ENCODE measurements around the gene BCAR1.
"Not testable (repeated sequence)": the region's sequence is repeated elsewhere in the genome, so short reads cannot be mapped to it uniquely, and the experiment has no call there.

BCAR1 gene

DNA sequence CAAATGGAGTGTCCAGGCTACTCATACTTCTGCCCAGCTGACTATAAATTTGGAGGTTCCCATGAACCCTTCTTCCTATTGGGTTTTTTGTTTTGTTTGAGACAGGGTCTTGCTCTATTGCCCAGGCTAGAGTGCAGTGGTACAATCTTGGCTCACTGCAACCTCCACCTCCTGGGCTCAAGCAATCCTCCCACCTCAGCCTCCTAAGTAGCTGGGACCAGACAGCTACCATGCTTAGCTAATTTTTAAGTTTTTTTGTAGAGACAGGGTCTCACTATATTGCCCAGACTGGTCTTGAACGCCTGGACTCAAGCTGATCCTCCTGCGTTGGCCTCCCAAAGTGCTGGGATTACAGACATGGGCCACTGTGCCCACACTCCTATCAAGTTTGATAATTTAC is 29.6 kb upstream of the BCAR1 start:
- H3K36me3 Mint-ChIP-seq (ENCODE audit: low read depth); H3K4me1 Mint-ChIP-seq (ENCODE audit: low read depth); H3K9me3 Mint-ChIP-seq; intact Hi-C loops (cut with micrococcal nuclease); H3K27ac Mint-ChIP-seq; H3K4me3 Mint-ChIP-seq: not testable (repeated sequence)
- H3K27me3 Mint-ChIP-seq = peaks cover 94% of the 10 kb centered on the region

DNA sequence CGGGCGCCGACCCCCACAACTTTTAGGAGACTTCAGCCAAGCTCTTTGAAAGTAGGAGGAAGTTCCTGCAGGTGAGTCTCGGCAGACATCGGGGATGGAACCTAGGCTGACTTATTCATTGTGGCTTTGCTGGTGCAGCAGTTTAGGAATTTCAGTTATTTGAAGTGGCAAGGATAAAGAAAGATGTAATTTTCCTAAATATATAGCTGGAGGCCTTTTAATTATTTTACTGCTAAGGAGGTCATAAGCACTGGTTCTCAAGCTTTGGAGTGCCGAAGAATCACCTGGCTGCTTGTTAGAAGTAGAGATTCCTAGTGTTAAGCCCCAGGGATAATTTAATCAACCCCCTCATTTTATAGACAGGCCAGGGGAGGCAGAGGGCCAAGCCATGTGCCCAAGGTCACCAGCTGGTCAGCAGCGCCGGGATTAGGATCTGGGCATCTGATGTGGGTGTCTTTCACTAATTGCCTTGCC is 28.9 kb upstream of the BCAR1 start:
- H3K9me3 Mint-ChIP-seq = no peaks in the 10 kb centered on the region
- H3K4me1 Mint-ChIP-seq (ENCODE audit: low read depth) = no peaks in the 10 kb centered on the region
- H3K27ac Mint-ChIP-seq = no peak overlapping the region
- intact Hi-C loops (cut with micrococcal nuclease) = no loop called here
- peaks cover 95% of the 10 kb centered on the region for H3K27me3 Mint-ChIP-seq
- no peaks in the 10 kb centered on the region for H3K36me3 Mint-ChIP-seq (ENCODE audit: low read depth)
- no peak overlapping the region for H3K4me3 Mint-ChIP-seq

- Mint-ChIP-seq H3K27ac (no peak overlapping the region), H3K4me1 (ENCODE audit: low read depth) (no peaks in the 10 kb centered on the region), H3K4me3 (no peak overlapping the region), H3K27me3 (peaks cover 95% of the 10 kb centered on the region), H3K36me3 (ENCODE audit: low read depth) (no peaks in the 10 kb centered on the region), H3K9me3 (no peaks in the 10 kb centered on the region)
- intact Hi-C loops (cut with micrococcal nuclease) = no loop called here
Measured at GRCh38 chr16:75279305-75279704, 27.9 kb upstream of the BCAR1 start.

- no peak overlapping the region for H3K27ac Mint-ChIP-seq
- H3K4me1 Mint-ChIP-seq (ENCODE audit: low read depth) = peaks cover 8% of the 10 kb centered on the region
- H3K36me3 Mint-ChIP-seq (ENCODE audit: low read depth) = no peaks in the 10 kb centered on the region
- intact Hi-C loops (cut with micrococcal nuclease) = no loop called here
- peaks cover 94% of the 10 kb centered on the region for H3K27me3 Mint-ChIP-seq
- H3K4me3 Mint-ChIP-seq = no peak overlapping the region
- H3K9me3 Mint-ChIP-seq = no peaks in the 10 kb centered on the region
Measured at GRCh38 chr16:75273054-75273925, 21.9 kb upstream of the BCAR1 start.

DNA sequence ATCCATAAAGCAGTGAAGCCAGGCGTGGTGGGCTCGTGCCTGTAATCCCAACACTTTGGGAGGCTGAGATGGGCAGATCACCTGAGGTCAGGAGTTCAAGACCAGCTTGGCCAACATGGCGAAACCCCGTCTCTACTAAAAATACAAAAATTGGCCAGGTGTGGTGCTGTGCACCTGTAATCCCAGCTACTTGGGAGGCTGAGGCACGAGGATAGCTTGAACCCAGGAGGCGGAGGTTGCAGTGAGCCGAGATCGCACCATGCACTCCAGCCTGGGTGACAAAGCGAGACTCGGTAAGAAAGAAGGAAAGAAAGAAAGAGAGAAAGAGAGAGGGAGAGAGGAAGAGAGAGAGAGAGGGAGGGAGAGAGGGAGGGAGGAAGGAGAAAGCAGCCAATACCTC is 21.2 kb upstream of the BCAR1 start:
- intact Hi-C loops (cut with micrococcal nuclease); H3K4me1 Mint-ChIP-seq (ENCODE audit: low read depth); H3K36me3 Mint-ChIP-seq (ENCODE audit: low read depth); H3K9me3 Mint-ChIP-seq; H3K4me3 Mint-ChIP-seq; H3K27ac Mint-ChIP-seq: not testable (repeated sequence)
- peaks cover 94% of the 10 kb centered on the region for H3K27me3 Mint-ChIP-seq

DNA sequence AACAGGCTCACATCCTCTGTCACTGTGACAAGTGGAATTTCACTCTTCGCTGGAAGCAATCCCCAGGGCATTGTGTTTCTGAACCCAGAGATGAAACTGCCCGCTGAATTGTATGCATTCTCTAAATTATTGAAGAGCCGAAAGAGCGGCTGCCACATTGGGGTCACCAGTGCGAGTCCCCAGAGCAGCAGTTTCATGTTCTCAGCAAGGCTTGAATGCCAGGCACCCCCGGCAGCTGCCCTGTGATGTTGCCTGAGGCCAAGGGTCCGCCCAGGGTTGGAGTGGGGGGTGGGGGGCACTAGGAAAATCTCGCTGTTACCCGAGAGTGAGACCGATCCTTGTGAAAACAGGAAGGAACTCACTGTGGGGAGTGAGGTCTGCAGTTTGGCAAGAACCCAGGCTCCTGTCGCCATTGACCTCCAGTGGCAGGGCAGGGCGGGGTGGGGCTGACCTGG is 20.7 kb upstream of the BCAR1 start:
- Mint-ChIP-seq H3K9me3 (no peaks in the 10 kb centered on the region), H3K4me3 (no peak overlapping the region), H3K27ac (no peak overlapping the region), H3K27me3 (peaks cover 94% of the 10 kb centered on the region), H3K36me3 (ENCODE audit: low read depth) (no peaks in the 10 kb centered on the region), H3K4me1 (ENCODE audit: low read depth) (peaks cover 8% of the 10 kb centered on the region)
- intact Hi-C loops (cut with micrococcal nuclease) = no loop called here

GRCh38 chr16:75271441-75272096 is 20.1 kb upstream of the BCAR1 start:
- H3K4me1 Mint-ChIP-seq (ENCODE audit: low read depth) = peaks cover 8% of the 10 kb centered on the region
- H3K4me3 Mint-ChIP-seq = no peak overlapping the region
- H3K36me3 Mint-ChIP-seq (ENCODE audit: low read depth) = no peaks in the 10 kb centered on the region
- H3K27ac Mint-ChIP-seq = no peak overlapping the region
- H3K9me3 Mint-ChIP-seq = no peaks in the 10 kb centered on the region
- H3K27me3 Mint-ChIP-seq = peaks cover 94% of the 10 kb centered on the region
- intact Hi-C loops (cut with micrococcal nuclease) = no loop called here

- intact Hi-C loops (cut with micrococcal nuclease); H3K4me3 Mint-ChIP-seq; H3K36me3 Mint-ChIP-seq (ENCODE audit: low read depth); H3K27ac Mint-ChIP-seq; H3K9me3 Mint-ChIP-seq: not testable (repeated sequence)
- peaks cover 16% of the 10 kb centered on the region for H3K4me1 Mint-ChIP-seq (ENCODE audit: low read depth)
- H3K27me3 Mint-ChIP-seq = peaks cover 90% of the 10 kb centered on the region
Measured at GRCh38 chr16:75269358-75269757, 17.9 kb upstream of the BCAR1 start.

- H3K4me1 Mint-ChIP-seq (ENCODE audit: low read depth) = peaks cover 14% of the 10 kb centered on the region
- no peaks in the 10 kb centered on the region for H3K36me3 Mint-ChIP-seq (ENCODE audit: low read depth)
- no peak overlapping the region for H3K27ac Mint-ChIP-seq
- H3K9me3 Mint-ChIP-seq = no peaks in the 10 kb centered on the region
- H3K27me3 Mint-ChIP-seq = peaks cover 90% of the 10 kb centered on the region
- intact Hi-C loops (cut with micrococcal nuclease) = no loop called here
- no peak overlapping the region for H3K4me3 Mint-ChIP-seq
Measured at GRCh38 chr16:75267631-75268264, 16.3 kb upstream of the BCAR1 start.

GRCh38 chr16:75266738-75267630 is 15.6 kb upstream of the BCAR1 start:
- intact Hi-C loops (cut with micrococcal nuclease) = no loop called here
- Mint-ChIP-seq H3K4me3 (peak overlapping the region; percentile 65), H3K9me3 (no peaks in the 10 kb centered on the region), H3K36me3 (ENCODE audit: low read depth) (no peaks in the 10 kb centered on the region), H3K27ac (no peak overlapping the region), H3K4me1 (ENCODE audit: low read depth) (peaks cover 8% of the 10 kb centered on the region), H3K27me3 (peaks cover 90% of the 10 kb centered on the region)

GRCh38 chr16:75265911-75266701 is 14.7 kb upstream of the BCAR1 start:
- H3K9me3 Mint-ChIP-seq = no peaks in the 10 kb centered on the region
- peaks cover 90% of the 10 kb centered on the region for H3K27me3 Mint-ChIP-seq
- peak overlapping the region; percentile 65 for H3K4me3 Mint-ChIP-seq
- H3K36me3 Mint-ChIP-seq (ENCODE audit: low read depth) = no peaks in the 10 kb centered on the region
- H3K4me1 Mint-ChIP-seq (ENCODE audit: low read depth) = peaks cover 8% of the 10 kb centered on the region
- intact Hi-C loops (cut with micrococcal nuclease) = no loop called here
- no peak overlapping the region for H3K27ac Mint-ChIP-seq

- Mint-ChIP-seq H3K4me3 (peak overlapping the region; percentile 17), H3K27me3 (peaks cover 92% of the 10 kb centered on the region), H3K36me3 (ENCODE audit: low read depth) (no peaks in the 10 kb centered on the region), H3K27ac (no peak overlapping the region), H3K4me1 (ENCODE audit: low read depth) (peaks cover 8% of the 10 kb centered on the region), H3K9me3 (no peaks in the 10 kb centered on the region)
- intact Hi-C loops (cut with micrococcal nuclease) = no loop called here
Measured at GRCh38 chr16:75264999-75265910, 13.8 kb upstream of the BCAR1 start.
